ENCODE measurements around the gene CHRND.

CHRND gene

DNA sequence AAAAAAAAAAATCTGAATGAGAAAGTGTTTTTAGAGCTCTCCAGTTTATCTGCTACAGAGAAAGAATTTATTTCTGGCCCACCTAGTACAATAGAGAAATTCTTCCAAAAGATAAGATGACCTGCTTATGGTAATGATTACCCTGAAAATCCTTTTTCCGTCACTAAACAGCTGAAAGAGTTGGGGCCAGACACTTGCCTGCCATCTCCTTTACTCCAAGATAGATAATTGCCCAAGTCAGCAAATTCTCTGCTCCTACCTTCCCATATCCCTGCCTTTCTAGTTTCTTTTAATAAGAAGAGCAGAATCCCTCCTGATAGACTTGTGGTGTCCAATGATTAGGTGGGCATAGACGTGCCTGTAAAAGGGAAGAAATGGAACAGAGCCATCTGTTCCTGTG lies 52.7 kb downstream of the CHRND start:
- TF ChIP-seq, protein P1, sequence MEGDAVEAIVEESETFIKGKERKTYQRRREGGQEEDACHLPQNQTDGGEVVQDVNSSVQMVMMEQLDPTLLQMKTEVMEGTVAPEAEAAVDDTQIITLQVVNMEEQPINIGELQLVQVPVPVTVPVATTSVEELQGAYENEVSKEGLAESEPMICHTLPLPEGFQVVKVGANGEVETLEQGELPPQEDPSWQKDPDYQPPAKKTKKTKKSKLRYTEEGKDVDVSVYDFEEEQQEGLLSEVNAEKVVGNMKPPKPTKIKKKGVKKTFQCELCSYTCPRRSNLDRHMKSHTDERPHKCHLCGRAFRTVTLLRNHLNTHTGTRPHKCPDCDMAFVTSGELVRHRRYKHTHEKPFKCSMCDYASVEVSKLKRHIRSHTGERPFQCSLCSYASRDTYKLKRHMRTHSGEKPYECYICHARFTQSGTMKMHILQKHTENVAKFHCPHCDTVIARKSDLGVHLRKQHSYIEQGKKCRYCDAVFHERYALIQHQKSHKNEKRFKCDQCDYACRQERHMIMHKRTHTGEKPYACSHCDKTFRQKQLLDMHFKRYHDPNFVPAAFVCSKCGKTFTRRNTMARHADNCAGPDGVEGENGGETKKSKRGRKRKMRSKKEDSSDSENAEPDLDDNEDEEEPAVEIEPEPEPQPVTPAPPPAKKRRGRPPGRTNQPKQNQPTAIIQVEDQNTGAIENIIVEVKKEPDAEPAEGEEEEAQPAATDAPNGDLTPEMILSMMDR (conservative IDR thresholded peaks at IDR 0.05): no peak
- TF ChIP-seq ZFX (IDR thresholded peaks at IDR 0.05): no peak
- H3K27ac ChIP-seq: no peak overlapping the region

DNA sequence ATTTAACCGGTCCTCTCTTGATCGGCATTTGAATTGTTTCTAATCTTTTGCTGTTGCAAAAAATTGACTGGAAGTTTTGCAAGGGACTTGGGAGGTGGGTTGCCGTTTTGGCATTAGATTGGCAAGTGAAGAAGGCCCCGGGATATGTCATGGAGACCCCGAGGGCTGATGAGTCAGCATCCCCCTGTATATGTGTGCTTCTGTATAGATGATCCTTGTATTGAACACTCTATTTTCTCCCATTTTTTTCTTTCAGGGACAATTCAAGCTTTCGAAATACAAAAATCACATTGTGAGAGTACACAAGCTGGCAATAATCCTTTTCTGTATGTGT lies 54.7 kb downstream of the CHRND start:
- TF ChIP-seq, protein P1 (conservative IDR thresholded peaks at IDR 0.05): no peak
- TF ChIP-seq ZFX (IDR thresholded peaks at IDR 0.05): no peak
- peak overlapping the region; percentile 28 for H3K27ac ChIP-seq

DNA sequence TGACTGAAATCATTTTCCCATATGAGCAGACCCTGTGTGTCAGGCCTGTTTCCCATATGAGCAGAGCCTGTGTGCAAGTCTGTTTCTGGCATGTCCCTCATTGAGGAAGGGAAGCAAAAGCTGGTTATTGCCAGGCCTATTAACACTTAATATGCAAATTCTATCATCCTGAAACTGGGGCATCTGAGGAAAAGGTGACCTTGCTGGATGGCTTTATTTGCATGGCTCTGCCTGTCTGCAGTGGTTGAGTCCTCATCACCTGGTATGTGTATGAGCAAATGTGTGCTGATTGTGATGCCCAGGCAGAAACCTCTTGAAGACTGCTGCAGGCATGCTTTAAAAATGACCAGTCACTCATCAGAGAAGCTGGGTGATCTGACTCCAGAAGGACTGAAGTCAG lies 55.8 kb downstream of the CHRND start:
- TF ChIP-seq ZFX (IDR thresholded peaks at IDR 0.05): no peak
- H3K27ac ChIP-seq: no peak overlapping the region

DNA sequence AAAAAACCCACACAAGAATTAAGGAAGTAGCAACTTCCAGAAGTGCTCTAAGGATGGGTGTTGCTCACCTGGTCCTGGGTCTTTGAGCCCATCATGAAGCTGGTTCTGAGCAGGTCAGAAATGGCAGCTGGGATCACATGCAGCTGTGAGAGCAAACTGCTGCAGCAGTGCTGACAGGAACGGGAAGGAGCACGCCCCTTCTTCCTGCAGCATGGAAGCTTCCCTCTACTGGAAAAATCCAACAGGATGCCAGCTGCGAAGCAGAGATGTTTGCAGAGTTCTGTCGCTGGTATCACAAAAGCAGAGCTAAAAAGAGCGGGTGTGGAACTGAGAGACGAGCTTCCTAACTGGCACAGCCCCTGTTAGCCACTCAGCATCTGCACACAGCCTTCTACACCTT lies 58.3 kb downstream of the CHRND start:
- no peak overlapping the region for H3K27ac ChIP-seq
- TF ChIP-seq, protein P1 (conservative IDR thresholded peaks at IDR 0.05): no peak
- no peak for TF ChIP-seq ZFX (IDR thresholded peaks at IDR 0.05)
